CD4-positive, alpha-beta T cell treated with Interleukin-2 at 100 ng/mL for 4 hours (primary cell): ENCODE data around the gene ZNF460.
"Not testable (repeated sequence)": the region's sequence is repeated elsewhere in the genome, so short reads cannot be mapped to it uniquely, and the experiment has no call there.

Source experiments
- DNase-seq: peaks from one replicate; pipeline ENCODE4 v3.0.0-alpha.2; 2020; ENCODE audit warnings: low spot score

ZNF460 gene

GRCh38 chr19:57280165-57280961 lies at the start of gene ZNF460:
TSS of gene ZNF460 (plus strand) at chr19:57280485. CDS start at chr19:57280807, 322 bp downstream.
- DNase-seq: peak; percentile 97

- DNase-seq: no peak
Measured at GRCh38 chr19:57231686-57232085, 48.6 kb upstream of the ZNF460 start.

GRCh38 chr19:57233207-57233606 lies 47.1 kb upstream of the ZNF460 start:
- DNase-seq: no peak

GRCh38 chr19:57239982-57240310 lies 40.3 kb upstream of the ZNF460 start:
- no peak for DNase-seq

- DNase-seq: peak; percentile 97
Measured at GRCh38 chr19:57240311-57241090, 39.8 kb upstream of the ZNF460 start, which contains the start of gene ZNF805. TSS of gene ZNF805 (plus strand) at chr19:57240632. CDS start at chr19:57240892, 260 bp downstream.

- DNase-seq: no peak
Measured at GRCh38 chr19:57241176-57241575, 39.1 kb upstream of the ZNF460 start.

GRCh38 chr19:57242821-57243220 lies 37.5 kb upstream of the ZNF460 start:
- DNase-seq: no peak

- DNase-seq: no peak
Measured at GRCh38 chr19:57244513-57244912, 35.8 kb upstream of the ZNF460 start.

GRCh38 chr19:57245066-57245465 lies 35.2 kb upstream of the ZNF460 start:
- DNase-seq: no peak

- DNase-seq: no peak
Measured at GRCh38 chr19:57245959-57246358, 34.3 kb upstream of the ZNF460 start.

GRCh38 chr19:57248646-57249045 lies 31.6 kb upstream of the ZNF460 start:
- no peak for DNase-seq

GRCh38 chr19:57249329-57249728 lies 31.0 kb upstream of the ZNF460 start:
- no peak for DNase-seq

GRCh38 chr19:57253767-57254166 lies 26.5 kb upstream of the ZNF460 start:
- not testable (repeated sequence) for DNase-seq

GRCh38 chr19:57262044-57262443 lies 18.2 kb upstream of the ZNF460 start:
- no peak for DNase-seq

- no peak for DNase-seq
Measured at GRCh38 chr19:57263244-57263741, 17.0 kb upstream of the ZNF460 start.

- no peak for DNase-seq
Measured at GRCh38 chr19:57267291-57267690, 13.0 kb upstream of the ZNF460 start.

- no peak for DNase-seq
Measured at GRCh38 chr19:57269515-57270250, 10.6 kb upstream of the ZNF460 start.

- no peak for DNase-seq
Measured at GRCh38 chr19:57271280-57271679, 9.0 kb upstream of the ZNF460 start.

GRCh38 chr19:57273014-57273413 lies 7.3 kb upstream of the ZNF460 start:
- no peak for DNase-seq

GRCh38 chr19:57276430-57276829 lies 3.9 kb upstream of the ZNF460 start:
- no peak for DNase-seq

GRCh38 chr19:57278481-57278880 lies 1.8 kb upstream of the ZNF460 start:
- not testable (repeated sequence) for DNase-seq

- peak; percentile 78 for DNase-seq
Measured at GRCh38 chr19:57279418-57280164, 694 bp upstream of the ZNF460 start.
